ENCODE data around the gene SYS1.

SYS1 gene

DNA sequence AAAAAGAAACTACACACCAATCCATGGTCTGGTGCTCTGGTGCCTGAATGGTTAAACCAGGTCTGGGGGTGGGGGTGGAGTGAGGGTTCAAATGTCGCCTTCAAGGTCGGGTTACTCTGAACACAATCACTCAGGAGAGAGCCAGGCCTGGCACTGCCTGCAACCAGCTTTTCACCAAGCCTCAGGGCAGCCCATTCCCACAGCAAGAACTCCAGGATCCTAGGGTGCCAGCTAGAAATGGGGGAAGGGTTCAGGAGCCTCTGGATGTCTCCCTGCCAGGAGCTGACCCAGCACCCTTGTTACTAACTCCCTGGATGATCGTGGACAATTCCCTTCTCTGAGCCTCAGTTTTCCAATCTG lies 21.4 kb upstream of the SYS1 start:
- peak overlapping the region; percentile 84 for H3K4me2 ChIP-seq (ENCODE audit: low read length)
- peak overlapping the region; percentile 92 for H3K4me3 ChIP-seq (ENCODE audit: low read length)
- peaks cover 67% of the 10 kb centered on the region for H3K36me3 ChIP-seq (ENCODE audit: insufficient read depth, low read length)
- H3K27me3 ChIP-seq (ENCODE audit: control insufficient read depth, insufficient read depth, low read length), result no peaks in the 10 kb centered on the region
- peak overlapping the region; percentile 78 for H3K9ac ChIP-seq (ENCODE audit: low read depth, low read length)
- no peaks in the 10 kb centered on the region for H3K9me3 ChIP-seq (replicated peaks; ENCODE audit: low read length)
- H3K4me1 ChIP-seq (ENCODE audit: control insufficient read depth, insufficient read depth, low read length), result peaks cover 94% of the 10 kb centered on the region

DNA sequence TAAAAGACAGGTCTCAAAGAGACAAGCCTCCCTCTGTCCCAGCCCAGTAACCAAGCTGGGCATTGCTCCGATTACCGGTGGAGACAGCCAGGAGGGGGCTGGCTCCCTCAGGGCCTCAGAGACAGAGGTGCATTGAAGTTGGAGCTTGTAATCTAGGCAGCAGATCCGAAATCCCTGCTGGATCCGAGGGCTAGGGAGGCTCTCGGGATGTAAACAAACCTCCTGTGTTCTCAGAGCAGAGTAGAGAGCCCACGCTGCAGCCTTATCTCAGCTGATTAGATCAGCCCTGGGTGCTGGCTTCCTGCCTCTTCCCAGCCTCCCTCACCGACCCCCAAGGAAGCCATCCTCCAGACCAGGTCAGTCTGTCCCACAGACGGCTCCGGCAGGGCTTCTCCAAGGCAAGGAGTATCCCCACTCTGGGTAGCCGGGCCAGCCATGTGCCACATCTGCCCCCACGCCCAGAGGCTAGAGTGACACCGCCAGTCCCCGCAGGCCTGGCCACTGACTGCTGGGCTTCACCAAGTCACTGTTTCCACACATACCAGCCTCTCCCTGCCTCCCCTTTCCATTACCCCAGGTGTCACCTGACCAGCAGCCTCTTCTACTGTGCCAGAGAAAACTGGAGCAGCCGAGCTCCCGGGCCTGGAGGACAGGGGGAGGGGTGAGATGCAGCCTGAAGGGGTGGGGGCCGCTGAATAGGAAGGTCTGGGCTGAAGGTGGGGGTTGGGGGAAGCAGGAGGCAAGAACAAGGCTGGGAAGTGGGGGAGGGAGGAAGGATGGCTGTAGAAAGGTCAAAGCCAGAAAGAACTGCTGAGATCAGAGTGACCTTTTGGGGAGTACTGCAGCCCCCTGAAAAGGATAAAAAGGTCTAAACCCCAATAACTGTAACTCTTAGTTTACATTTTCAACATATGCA lies 20.8 kb upstream of the SYS1 start:
- Histone ChIP-seq H3K4me3 (ENCODE audit: low read length) (peak overlapping the region; percentile 92), H3K27me3 (ENCODE audit: control insufficient read depth, insufficient read depth, low read length) (no peaks in the 10 kb centered on the region), H3K4me2 (ENCODE audit: low read length) (peak overlapping the region; percentile 84), H3K36me3 (ENCODE audit: insufficient read depth, low read length) (peaks cover 67% of the 10 kb centered on the region), H3K4me1 (ENCODE audit: control insufficient read depth, insufficient read depth, low read length) (peaks cover 89% of the 10 kb centered on the region), H3K9me3 (replicated peaks; ENCODE audit: low read length) (no peaks in the 10 kb centered on the region), H3K9ac (ENCODE audit: low read depth, low read length) (peak overlapping the region; percentile 78)

DNA sequence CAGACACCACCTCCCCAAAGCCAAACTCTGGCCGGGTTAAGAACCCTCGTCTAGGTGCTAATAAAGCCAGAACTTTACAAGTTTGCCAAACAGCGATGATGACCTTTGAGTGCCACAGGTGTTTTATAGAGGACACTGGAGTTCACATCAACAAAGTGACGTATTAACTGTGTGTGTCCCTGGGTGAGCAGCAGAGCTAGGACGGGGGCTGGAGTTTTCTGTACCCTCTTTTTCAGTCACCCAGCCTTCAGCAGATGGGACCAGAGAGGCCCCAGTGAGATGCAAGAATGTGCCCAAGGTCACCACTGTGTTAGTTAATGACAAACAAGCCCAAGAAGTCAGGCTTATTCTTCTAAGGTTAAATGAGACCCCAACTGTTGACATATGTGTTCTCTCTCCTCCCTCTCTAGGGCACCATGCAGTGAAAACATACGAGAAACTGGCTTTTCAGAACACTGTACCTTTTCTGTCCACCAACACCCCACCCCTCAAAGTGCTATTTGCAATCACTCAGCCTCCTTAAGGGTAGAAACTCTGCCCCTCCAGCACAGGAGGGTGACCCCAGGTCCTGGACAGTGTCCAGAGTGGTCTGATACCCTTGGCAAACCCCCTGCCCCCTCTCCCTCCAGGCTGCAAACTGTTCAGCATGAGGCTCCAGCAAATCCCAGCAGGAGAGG lies 20.0 kb upstream of the SYS1 start:
- Histone ChIP-seq H3K9ac (ENCODE audit: low read depth, low read length) (peak overlapping the region; percentile 78), H3K4me3 (ENCODE audit: low read length) (peak overlapping the region; percentile 92), H3K4me2 (ENCODE audit: low read length) (peak overlapping the region; percentile 84), H3K27me3 (ENCODE audit: control insufficient read depth, insufficient read depth, low read length) (no peaks in the 10 kb centered on the region), H3K4me1 (ENCODE audit: control insufficient read depth, insufficient read depth, low read length) (peaks cover 82% of the 10 kb centered on the region), H3K9me3 (replicated peaks; ENCODE audit: low read length) (no peaks in the 10 kb centered on the region), H3K36me3 (ENCODE audit: insufficient read depth, low read length) (peaks cover 67% of the 10 kb centered on the region)

DNA sequence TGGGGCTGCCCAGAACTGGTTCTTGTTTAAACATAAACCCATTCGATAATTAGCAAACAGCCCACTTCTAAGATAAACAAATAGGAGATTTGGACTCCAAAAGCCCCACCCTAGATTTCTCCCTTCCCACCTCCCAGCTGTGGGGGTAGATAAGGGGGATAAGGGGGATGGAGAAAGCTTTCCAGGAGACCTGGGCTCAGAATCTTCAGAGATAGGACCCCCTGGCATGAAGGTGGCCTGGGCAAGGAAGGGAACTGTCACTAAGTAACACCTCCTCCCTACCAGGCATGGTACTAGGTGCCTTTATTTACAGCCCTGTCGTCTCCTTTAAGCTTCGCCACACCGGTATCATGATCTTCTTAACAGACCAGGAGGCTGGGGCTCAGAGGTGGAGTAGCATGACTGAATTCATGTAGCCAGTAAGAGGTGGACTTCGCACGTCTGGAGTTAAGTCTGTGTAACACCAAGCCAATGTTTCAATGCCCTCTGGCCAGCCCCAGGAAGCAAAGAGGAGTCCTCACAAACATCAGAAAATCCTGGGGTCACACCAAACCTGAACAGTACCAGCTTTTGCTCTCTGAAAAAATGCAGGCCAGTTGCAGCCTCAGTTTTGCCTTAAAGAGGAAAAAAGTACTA lies 19.3 kb upstream of the SYS1 start:
- no peaks in the 10 kb centered on the region for H3K9me3 ChIP-seq (replicated peaks; ENCODE audit: low read length)
- H3K36me3 ChIP-seq (ENCODE audit: insufficient read depth, low read length), result peaks cover 61% of the 10 kb centered on the region
- peak overlapping the region; percentile 78 for H3K9ac ChIP-seq (ENCODE audit: low read depth, low read length)
- H3K4me3 ChIP-seq (ENCODE audit: low read length), result peak overlapping the region; percentile 92
- peak overlapping the region; percentile 84 for H3K4me2 ChIP-seq (ENCODE audit: low read length)
- no peaks in the 10 kb centered on the region for H3K27me3 ChIP-seq (ENCODE audit: control insufficient read depth, insufficient read depth, low read length)
- H3K4me1 ChIP-seq (ENCODE audit: control insufficient read depth, insufficient read depth, low read length), result peaks cover 79% of the 10 kb centered on the region

DNA sequence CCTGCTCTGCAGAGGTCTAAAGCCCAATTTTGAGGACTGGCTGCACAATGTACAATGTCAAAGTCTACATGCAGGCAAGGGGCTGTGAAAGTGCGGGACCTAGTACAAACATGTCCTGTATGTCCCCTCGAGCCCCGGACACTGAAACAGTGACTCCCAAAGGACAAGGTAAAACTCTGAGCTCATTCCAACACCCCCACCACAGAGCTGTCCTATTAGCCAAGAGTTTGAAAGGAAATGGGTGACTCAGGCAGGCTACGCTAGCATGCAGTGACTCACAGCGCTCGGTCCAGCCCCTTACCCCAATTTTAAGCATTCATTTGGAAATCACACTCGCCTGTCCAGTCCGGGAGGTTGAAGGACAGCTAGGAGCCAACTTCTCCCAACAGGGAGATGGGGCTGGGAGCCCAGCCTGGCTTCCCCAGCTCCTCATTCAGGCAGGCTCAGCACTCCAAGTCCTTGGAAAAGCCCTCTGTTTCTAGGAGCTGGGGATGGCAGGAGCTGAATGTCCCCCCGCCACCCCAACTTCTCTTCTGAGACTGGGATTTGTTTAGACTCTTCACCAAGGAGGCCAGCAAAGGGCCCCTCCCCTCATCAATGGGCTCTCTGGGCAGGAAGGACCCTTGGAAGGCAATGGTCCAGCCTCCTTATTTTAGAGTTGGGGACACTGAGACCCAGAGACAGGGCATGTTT lies 18.6 kb upstream of the SYS1 start:
- H3K4me3 ChIP-seq (ENCODE audit: low read length), result peak overlapping the region; percentile 92
- no peaks in the 10 kb centered on the region for H3K27me3 ChIP-seq (ENCODE audit: control insufficient read depth, insufficient read depth, low read length)
- peak overlapping the region; percentile 84 for H3K4me2 ChIP-seq (ENCODE audit: low read length)
- peak overlapping the region; percentile 97 for H3K9ac ChIP-seq (ENCODE audit: low read depth, low read length)
- no peaks in the 10 kb centered on the region for H3K9me3 ChIP-seq (replicated peaks; ENCODE audit: low read length)
- peaks cover 55% of the 10 kb centered on the region for H3K36me3 ChIP-seq (ENCODE audit: insufficient read depth, low read length)
- H3K4me1 ChIP-seq (ENCODE audit: control insufficient read depth, insufficient read depth, low read length), result peaks cover 77% of the 10 kb centered on the region

DNA sequence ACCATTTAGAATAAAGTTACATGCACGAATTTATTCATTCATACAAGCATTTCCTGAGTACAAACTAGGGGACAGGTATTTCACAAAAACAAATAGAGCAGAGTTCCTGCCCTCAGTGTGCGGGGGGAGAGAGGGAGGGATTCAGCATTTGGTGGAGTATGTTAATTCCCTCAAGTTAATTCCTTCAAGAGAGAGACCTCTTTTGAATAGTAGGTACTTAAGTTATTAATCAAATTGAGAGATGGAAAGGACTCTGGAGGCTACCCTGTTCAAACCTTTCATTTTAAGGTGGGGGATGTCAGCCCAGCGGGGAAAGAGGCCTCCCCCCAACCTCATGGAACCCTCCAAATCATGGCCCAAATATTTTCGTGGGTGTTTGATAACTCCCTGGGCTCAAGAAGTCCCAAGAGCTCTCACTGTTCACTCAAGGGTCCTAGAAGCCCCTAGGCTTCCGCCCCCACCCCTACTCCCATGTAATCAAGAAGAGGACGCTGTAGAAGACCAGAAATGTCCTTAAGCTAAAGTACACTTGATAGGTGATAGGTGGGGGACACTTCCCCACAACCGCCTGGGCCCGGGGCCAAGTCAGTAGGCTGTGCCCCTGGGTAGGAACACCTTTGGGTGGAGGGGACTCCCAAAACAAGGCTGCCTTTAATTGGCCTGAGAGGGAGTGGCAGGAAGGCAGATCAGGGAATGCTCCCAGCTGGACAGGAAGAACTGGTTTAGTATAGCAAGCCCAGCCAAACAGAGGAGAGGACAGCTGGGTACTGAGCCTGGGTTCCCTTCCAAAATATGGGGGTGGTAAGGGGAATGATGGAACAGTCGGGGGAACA lies 17.6 kb upstream of the SYS1 start:
- peaks cover 47% of the 10 kb centered on the region for H3K36me3 ChIP-seq (ENCODE audit: insufficient read depth, low read length)
- peaks cover 70% of the 10 kb centered on the region for H3K4me1 ChIP-seq (ENCODE audit: control insufficient read depth, insufficient read depth, low read length)
- H3K9ac ChIP-seq (ENCODE audit: low read depth, low read length), result peak overlapping the region; percentile 97

DNA sequence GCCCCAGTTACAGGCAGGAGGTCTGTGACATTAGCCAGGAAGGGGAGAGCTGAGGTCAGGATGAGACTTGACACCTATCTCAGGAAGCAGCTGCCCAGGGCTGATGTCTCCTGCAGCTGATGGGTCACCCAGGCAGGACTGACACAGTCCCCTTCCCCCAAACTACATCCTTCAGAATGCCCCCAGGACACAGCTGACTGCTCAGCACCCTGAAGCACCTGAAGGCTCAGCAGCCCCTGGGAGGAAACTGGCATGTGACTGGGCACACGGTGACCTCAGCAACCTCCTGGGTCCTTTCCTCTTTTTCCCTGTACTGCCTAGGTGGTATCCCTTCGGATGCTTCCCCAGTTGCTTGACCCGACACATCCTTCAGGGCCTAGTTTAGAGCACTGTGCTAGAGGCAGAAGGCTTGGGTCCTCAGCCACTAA lies 16.7 kb upstream of the SYS1 start:
- H3K4me2 ChIP-seq (ENCODE audit: low read length), result peak overlapping the region; percentile 84
- peak overlapping the region; percentile 92 for H3K4me3 ChIP-seq (ENCODE audit: low read length)
- no peaks in the 10 kb centered on the region for H3K27me3 ChIP-seq (ENCODE audit: control insufficient read depth, insufficient read depth, low read length)
- peaks cover 62% of the 10 kb centered on the region for H3K4me1 ChIP-seq (ENCODE audit: control insufficient read depth, insufficient read depth, low read length)
- H3K9ac ChIP-seq (ENCODE audit: low read depth, low read length), result peak overlapping the region; percentile 97
- peaks cover 37% of the 10 kb centered on the region for H3K36me3 ChIP-seq (ENCODE audit: insufficient read depth, low read length)
- H3K9me3 ChIP-seq (replicated peaks; ENCODE audit: low read length), result no peaks in the 10 kb centered on the region

More for the DNA sequence above, 17.6 kb upstream of the SYS1 start:
- Histone ChIP-seq H3K9me3 (replicated peaks; ENCODE audit: low read length) (no peaks in the 10 kb centered on the region), H3K27me3 (ENCODE audit: control insufficient read depth, insufficient read depth, low read length) (no peaks in the 10 kb centered on the region), H3K4me3 (ENCODE audit: low read length) (peak overlapping the region; percentile 92), H3K4me2 (ENCODE audit: low read length) (peak overlapping the region; percentile 84)

DNA sequence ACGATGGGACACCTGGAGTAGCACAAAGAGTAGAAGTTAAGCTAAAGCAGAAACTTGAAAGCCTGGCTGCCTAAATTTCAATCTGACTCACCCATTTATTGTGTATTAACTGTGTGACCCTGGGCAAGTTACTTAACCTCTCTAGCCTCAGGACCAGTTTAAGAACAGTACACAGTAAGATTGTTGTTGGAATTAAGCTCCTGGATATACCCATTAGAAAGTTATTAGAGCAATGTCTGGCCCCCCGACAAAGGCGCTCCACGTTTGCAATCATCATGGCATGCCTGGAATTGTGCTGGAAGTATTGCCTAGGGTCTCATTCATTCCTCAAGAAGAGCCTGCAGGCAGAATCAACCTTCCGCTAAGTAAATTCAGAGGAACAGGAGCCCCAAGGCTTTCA lies 16.1 kb upstream of the SYS1 start:
- Histone ChIP-seq H3K27me3 (ENCODE audit: control insufficient read depth, insufficient read depth, low read length) (no peaks in the 10 kb centered on the region), H3K4me3 (ENCODE audit: low read length) (peak overlapping the region; percentile 92), H3K9me3 (replicated peaks; ENCODE audit: low read length) (no peaks in the 10 kb centered on the region), H3K9ac (ENCODE audit: low read depth, low read length) (peak overlapping the region; percentile 97), H3K36me3 (ENCODE audit: insufficient read depth, low read length) (peaks cover 32% of the 10 kb centered on the region), H3K4me2 (ENCODE audit: low read length) (peak overlapping the region; percentile 84), H3K4me1 (ENCODE audit: control insufficient read depth, insufficient read depth, low read length) (peaks cover 57% of the 10 kb centered on the region)

DNA sequence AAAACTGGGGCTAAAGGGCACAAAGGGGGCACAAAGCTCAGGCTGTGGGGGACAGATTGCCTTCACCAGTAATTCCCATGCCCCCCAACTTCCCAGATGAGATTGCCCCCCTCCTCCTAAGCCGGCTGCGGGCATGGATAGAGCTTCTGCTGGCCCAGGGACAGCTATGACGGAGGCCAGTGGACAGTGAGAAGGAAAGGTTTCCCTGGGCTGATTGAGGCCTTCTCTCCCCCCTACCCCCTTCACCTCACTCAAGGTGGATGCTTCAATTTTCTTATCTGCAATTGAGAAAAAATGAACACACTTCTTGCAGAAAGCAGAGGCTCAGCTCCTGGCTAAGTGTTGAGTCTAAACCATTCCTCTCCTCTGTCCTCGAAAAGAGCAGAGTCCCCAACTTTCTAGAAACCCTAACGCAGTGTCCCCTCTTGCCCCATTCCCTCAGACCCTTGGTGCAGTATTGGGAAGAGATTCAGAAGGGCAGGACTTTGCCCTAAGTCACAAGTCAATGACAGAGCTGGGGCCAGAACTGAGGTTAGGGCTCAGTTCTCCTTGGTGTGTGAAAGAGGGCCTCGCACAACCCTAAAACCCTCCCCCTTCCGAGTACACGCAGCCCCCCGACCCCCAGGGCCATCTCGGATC lies 15.5 kb upstream of the SYS1 start:
- Histone ChIP-seq H3K4me2 (ENCODE audit: low read length) (peak overlapping the region; percentile 84), H3K9me3 (replicated peaks; ENCODE audit: low read length) (no peaks in the 10 kb centered on the region), H3K9ac (ENCODE audit: low read depth, low read length) (peak overlapping the region; percentile 97), H3K4me1 (ENCODE audit: control insufficient read depth, insufficient read depth, low read length) (peaks cover 51% of the 10 kb centered on the region), H3K27me3 (ENCODE audit: control insufficient read depth, insufficient read depth, low read length) (no peaks in the 10 kb centered on the region), H3K4me3 (ENCODE audit: low read length) (peak overlapping the region; percentile 92), H3K36me3 (ENCODE audit: insufficient read depth, low read length) (peaks cover 29% of the 10 kb centered on the region)

Data from skeletal muscle satellite cell (primary cell).